SK-N-SH treated with all-trans-retinoic acid at 6 μM for 48 hours (cell line): ENCODE data around the gene ZNF177.

Experiments
- ATAC-seq: fragments of 200-7000 bp; cut with Tn5 transposase; 3 replicates; pipeline ENCODE4 v1.9.1; 2020; ENCODE audit warnings: mild to moderate bottlenecking, moderate library complexity
- ARNTL ChIP-seq: fragments of 450-650 bp; formaldehyde crosslinking; IDR thresholded peaks from 2 replicates; pipeline ENCODE4 v1.5.0; 2020; ENCODE audit warnings: low read depth, mild to moderate bottlenecking, moderate library complexity, borderline replicate concordance
- CREB5 ChIP-seq: fragments of 250-450 bp; sonication (Bioruptor Pico); IDR thresholded peaks from 2 replicates; pipeline ENCODE4 v1.5.1; 2020; ENCODE audit warnings: low read depth, mild to moderate bottlenecking, moderate library complexity
- CSDC2 ChIP-seq: fragments of 250-450 bp; sonication (Bioruptor Pico); IDR thresholded peaks from 2 replicates; pipeline ENCODE4 v1.5.0; 2020; ENCODE audit warnings: mild to moderate bottlenecking, moderate library complexity
- CSRNP3 ChIP-seq: fragments of 250-450 bp; sonication (Bioruptor Pico); IDR thresholded peaks from 2 replicates; pipeline ENCODE4 v1.5.1; 2021; ENCODE audit warnings: mild to moderate bottlenecking, moderate library complexity
- ESRRG ChIP-seq: fragments of 250-450 bp; sonication (Bioruptor Pico); IDR thresholded peaks from 2 replicates; pipeline ENCODE4 v1.6.1; 2021; ENCODE audit warnings: mild to moderate bottlenecking
- GLIS3 ChIP-seq: fragments of 250-450 bp; sonication (Bioruptor Pico); IDR thresholded peaks from 2 replicates; pipeline ENCODE4 v1.5.0; 2020; ENCODE audit warnings: mild to moderate bottlenecking, moderate library complexity
- ISL1 ChIP-seq: fragments of 250-450 bp; sonication (Bioruptor Pico); IDR thresholded peaks from 2 replicates; pipeline ENCODE4 v2.1.2; 2022; ENCODE audit warnings: mild to moderate bottlenecking, moderate library complexity
- OSR1 ChIP-seq: fragments of 250-450 bp; sonication (Bioruptor Pico); IDR thresholded peaks from 2 replicates; pipeline ENCODE4 v1.8.0; 2022; ENCODE audit warnings: moderate library complexity, mild to moderate bottlenecking, inconsistent platforms
- PATZ1 ChIP-seq: fragments of 250-450 bp; sonication (Bioruptor Pico); IDR thresholded peaks from 2 replicates; pipeline ENCODE4 v1.8.0; 2020; ENCODE audit warnings: mild to moderate bottlenecking, moderate library complexity, borderline replicate concordance
- POU6F1 ChIP-seq: fragments of 250-450 bp; sonication (Bioruptor Pico); IDR thresholded peaks from 2 replicates; pipeline ENCODE4 v1.8.0; 2021; ENCODE audit warnings: low read depth, mild to moderate bottlenecking, moderate library complexity, borderline replicate concordance
- PPARA ChIP-seq: fragments of 250-450 bp; sonication (Bioruptor Pico); IDR thresholded peaks from 2 replicates; pipeline ENCODE4 v1.5.0; 2020; ENCODE audit warnings: mild to moderate bottlenecking, borderline replicate concordance
- SNAI2 ChIP-seq: fragments of 250-450 bp; sonication (Bioruptor Pico); IDR thresholded peaks from 2 replicates; pipeline ENCODE4 v1.5.0; 2020; ENCODE audit warnings: mild to moderate bottlenecking, moderate library complexity
- TCF4 ChIP-seq: fragments of 250-450 bp; sonication (Bioruptor Pico); IDR thresholded peaks from 2 replicates; pipeline ENCODE4 v1.8.0; 2021; ENCODE audit warnings: mild to moderate bottlenecking, moderate library complexity, borderline replicate concordance
- TOX ChIP-seq: fragments of 250-450 bp; sonication (Bioruptor Pico); IDR thresholded peaks from 2 replicates; pipeline ENCODE4 v1.8.0; 2021; ENCODE audit warnings: mild to moderate bottlenecking, moderate library complexity, borderline replicate concordance
- TSHZ2 ChIP-seq: fragments of 250-450 bp; sonication (Bioruptor Pico); IDR thresholded peaks from 2 replicates; pipeline ENCODE4 v1.5.0; 2020; ENCODE audit warnings: mild to moderate bottlenecking, moderate library complexity
- ZC3H10 ChIP-seq: fragments of 250-450 bp; sonication (Bioruptor Pico); IDR thresholded peaks from 2 replicates; pipeline ENCODE4 v1.5.1; 2021; ENCODE audit warnings: mild to moderate bottlenecking, moderate library complexity
- ZFP3 ChIP-seq: fragments of 250-450 bp; sonication (Bioruptor Pico); IDR thresholded peaks from 2 replicates; pipeline ENCODE4 v1.5.0; 2020; ENCODE audit warnings: mild to moderate bottlenecking, moderate library complexity
- ZFP30 ChIP-seq: fragments of 450-650 bp; formaldehyde crosslinking; IDR thresholded peaks from 2 replicates; pipeline ENCODE4 v1.5.0; 2022; ENCODE audit warnings: mild to moderate bottlenecking, moderate library complexity
- ZNF565 ChIP-seq: fragments of 450-650 bp; formaldehyde crosslinking; conservative IDR thresholded peaks from 2 replicates; pipeline ENCODE4 v1.5.0; 2020; ENCODE audit warnings: low read depth, mild to moderate bottlenecking, moderate library complexity
- ZNF70 ChIP-seq: fragments of 450-650 bp; formaldehyde crosslinking; IDR thresholded peaks from 2 replicates; pipeline ENCODE4 v1.5.0; 2020; ENCODE audit warnings: mild to moderate bottlenecking, moderate library complexity
- ZNF8 ChIP-seq: fragments of 450-650 bp; formaldehyde crosslinking; IDR thresholded peaks from 2 replicates; pipeline ENCODE4 v1.5.0; 2020; ENCODE audit warnings: mild to moderate bottlenecking, moderate library complexity

The ZNF177 gene

GRCh38 chr19:9413240-9413954, 50.6 kb downstream of the ZNF177 start:
- ATAC-seq, result no peak
- no peak for TF ChIP-seq ISL1 (CRISPR knock-in tag)
- no peak for TF ChIP-seq ZNF8
- no peak for TF ChIP-seq CSRNP3 (CRISPR knock-in tag)
- no peak for TF ChIP-seq CREB5 (CRISPR knock-in tag)

- TF ChIP-seq CREB5 (CRISPR knock-in tag) (no peak), ZC3H10 (CRISPR knock-in tag) (no peak), ZNF70 (CRISPR knock-in tag) (no peak), PPARA (CRISPR knock-in tag) (no peak), PATZ1 (CRISPR knock-in tag) (no peak), GLIS3 (no peak), ZFP30 (CRISPR knock-in tag) (no peak), ARNTL (CRISPR knock-in tag) (no peak), CSDC2 (CRISPR knock-in tag) (no peak), SNAI2 (CRISPR knock-in tag) (no peak), ESRRG (CRISPR knock-in tag) (no peak), TCF4 (CRISPR knock-in tag) (no peak), OSR1 (CRISPR knock-in tag) (no peak), TSHZ2 (CRISPR knock-in tag) (no peak), CSRNP3 (CRISPR knock-in tag) (no peak), POU6F1 (no peak), ZNF565 (CRISPR knock-in tag) (no peak), ZFP3 (no peak), TOX (CRISPR knock-in tag) (no peak)
Observed at GRCh38 chr19:9427941-9428340, 65.1 kb downstream of the ZNF177 start.

More at GRCh38 chr19:9427941-9428340, 65.1 kb downstream of the ZNF177 start:
- ATAC-seq, result no peak
